Measurements from ENCODE around the gene ID3. TPM values are rescaled to one million over a fixed set of nuclear protein-coding genes. Genes with fewer than 3 reads are reported as not detected.
A peak's percentile ranks its signal among the peaks of the same experiment; 100 is the strongest.

The ID3 gene
- total and polyA plus RNA-seq, 9 of the 15 experiments (the other 6 are each of a cell fraction or from before 2014, with no cell fraction given), result 6.8 to 59.8 (median 23.5) TPM

- peak; percentile 78 for TF ChIP-seq ZNF592 (IDR thresholded peaks at IDR 0.05)
- no peak for TF ChIP-seq HNRNPUL1 (IDR thresholded peaks at IDR 0.05; ENCODE audit: low read length)
- no peak for TF ChIP-seq TAF1 (IDR thresholded peaks at IDR 0.05; ENCODE audit: control insufficient read depth, extremely low read depth, insufficient read depth, low read length, severe bottlenecking)
- peak; percentile 30; the same call in 1 of the 2 replicates for TF ChIP-seq EP400 (IDR thresholded peaks at IDR 0.05)
- TF ChIP-seq ZFP30 (CRISPR knock-in tag; IDR thresholded peaks at IDR 0.05; ENCODE audit: borderline replicate concordance), result no peak
- TF ChIP-seq CEBPG (CRISPR knock-in tag; IDR thresholded peaks at IDR 0.05), result 0 out of 2 replicates have a peak, but pooled peaks have one; percentile 17
- peak in 1 of 2 experiments; percentile 25; a peak in 1 of 4 replicates for TF ChIP-seq CEBPG (tag; conservative IDR thresholded peaks at IDR 0.05 in 1 of 2, IDR thresholded peaks at IDR 0.05 in 1 of 2)
- TF ChIP-seq BCOR (IDR thresholded peaks at IDR 0.05), result peak; percentile 70; the same call in 1 of the 2 replicates
- TF ChIP-seq ZFP91 (CRISPR knock-in tag; IDR thresholded peaks at IDR 0.05), result no peak
- TF ChIP-seq ZNF586 (CRISPR knock-in tag; conservative IDR thresholded peaks at IDR 0.05), result no peak
- no peak for TF ChIP-seq ZNF217 (CRISPR knock-in tag; IDR thresholded peaks at IDR 0.05)
- TF ChIP-seq RB1 (IDR thresholded peaks at IDR 0.05; ENCODE audit: low read depth), result peak; percentile 56; the same call in 1 of the 2 replicates
- TF ChIP-seq XRCC5 (IDR thresholded peaks at IDR 0.05; ENCODE audit: low read depth, low read length), result peak; percentile 77; the same call in 1 of the 2 replicates
- no peak for TF ChIP-seq DDX20 (tag; IDR thresholded peaks at IDR 0.05; ENCODE audit: low read depth)
- TF ChIP-seq THAP7 (CRISPR knock-in tag; IDR thresholded peaks at IDR 0.05), result no peak
- TF ChIP-seq ZNF830 (CRISPR knock-in tag; IDR thresholded peaks at IDR 0.05), result 0 out of 2 replicates have a peak, but pooled peaks have one; percentile 25
- peak in 1 of 2 experiments; percentile 38; a peak in 1 of 4 replicates for TF ChIP-seq ARNT (IDR thresholded peaks at IDR 0.05)
- TF ChIP-seq ZNF133 (CRISPR knock-in tag; IDR thresholded peaks at IDR 0.05), result no peak
- no peak for TF ChIP-seq FOSL1 (tag; conservative IDR thresholded peaks at IDR 0.05)
- TF ChIP-seq TBP (optimal IDR thresholded peaks at IDR 0.05; ENCODE audit: low read depth, low read length), result peak; percentile 38
Measured at GRCh38 chr1:23544444-23545389, 14.6 kb downstream of the ID3 start (continued).
